HG03521 (cell line): ENCODE measurements around the gene DCANP1.

ENCODE experiments used
- ATAC-seq: cut with Tn5 transposase; IDR thresholded peaks from one replicate; pipeline ENCODE4 v1.9.1; 2021; ENCODE audit warnings: mild to moderate bottlenecking, moderate library complexity; ENCODE audit not compliant: unreplicated experiment

Gene DCANP1

DNA sequence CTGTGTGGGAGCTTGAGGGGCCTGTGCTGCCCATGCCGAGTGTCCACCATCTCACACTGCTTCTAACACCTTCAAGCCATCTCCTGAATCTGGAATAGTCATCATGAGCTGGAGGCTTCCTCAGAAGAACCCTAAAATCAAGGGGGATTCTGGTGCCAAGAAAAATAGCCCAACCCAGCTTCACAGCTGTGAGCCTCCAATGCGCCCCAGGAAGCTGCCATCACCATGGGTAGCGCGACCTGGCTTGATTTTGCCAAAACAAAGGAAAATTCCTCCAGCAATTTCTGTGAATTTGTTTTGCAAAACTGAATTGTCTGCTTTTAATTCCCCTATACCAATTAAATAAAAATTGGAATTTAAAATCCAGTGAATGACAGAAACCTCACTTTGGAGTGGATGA, 11.2 kb upstream of the DCANP1 start:
- no peak for ATAC-seq

DNA sequence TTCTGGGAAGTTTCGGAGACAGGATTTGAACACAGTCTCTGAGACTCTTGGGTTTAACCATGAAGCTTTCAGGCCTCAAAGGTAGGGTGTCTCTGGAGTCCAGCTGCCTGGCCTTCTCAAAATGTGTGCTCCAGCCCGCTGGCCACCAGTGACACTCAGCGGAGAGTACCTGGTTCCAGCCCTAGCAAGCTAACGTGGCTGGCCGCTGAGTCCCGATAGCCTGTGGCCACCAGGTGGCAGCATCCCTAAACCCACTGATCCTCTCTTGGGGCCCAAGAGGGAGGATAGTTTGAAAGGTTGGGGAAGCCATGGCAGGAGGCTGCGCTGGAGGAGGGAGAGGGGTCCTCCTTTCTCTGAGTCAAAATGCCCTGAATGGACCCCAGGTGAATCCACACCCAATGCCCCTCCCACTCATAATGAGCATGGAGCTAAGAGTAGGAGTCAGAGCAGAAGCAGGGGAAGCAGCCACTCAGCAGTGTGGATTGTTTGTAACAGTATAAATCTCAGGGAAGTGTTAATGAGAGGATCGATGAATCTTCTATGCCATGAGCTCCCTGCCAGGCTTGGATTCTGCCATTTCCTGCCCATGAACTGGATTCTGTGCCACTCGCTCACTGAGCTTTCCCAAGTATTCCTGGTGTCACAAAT, 10.4 kb upstream of the DCANP1 start:
- ATAC-seq, result peak; percentile 65

DNA sequence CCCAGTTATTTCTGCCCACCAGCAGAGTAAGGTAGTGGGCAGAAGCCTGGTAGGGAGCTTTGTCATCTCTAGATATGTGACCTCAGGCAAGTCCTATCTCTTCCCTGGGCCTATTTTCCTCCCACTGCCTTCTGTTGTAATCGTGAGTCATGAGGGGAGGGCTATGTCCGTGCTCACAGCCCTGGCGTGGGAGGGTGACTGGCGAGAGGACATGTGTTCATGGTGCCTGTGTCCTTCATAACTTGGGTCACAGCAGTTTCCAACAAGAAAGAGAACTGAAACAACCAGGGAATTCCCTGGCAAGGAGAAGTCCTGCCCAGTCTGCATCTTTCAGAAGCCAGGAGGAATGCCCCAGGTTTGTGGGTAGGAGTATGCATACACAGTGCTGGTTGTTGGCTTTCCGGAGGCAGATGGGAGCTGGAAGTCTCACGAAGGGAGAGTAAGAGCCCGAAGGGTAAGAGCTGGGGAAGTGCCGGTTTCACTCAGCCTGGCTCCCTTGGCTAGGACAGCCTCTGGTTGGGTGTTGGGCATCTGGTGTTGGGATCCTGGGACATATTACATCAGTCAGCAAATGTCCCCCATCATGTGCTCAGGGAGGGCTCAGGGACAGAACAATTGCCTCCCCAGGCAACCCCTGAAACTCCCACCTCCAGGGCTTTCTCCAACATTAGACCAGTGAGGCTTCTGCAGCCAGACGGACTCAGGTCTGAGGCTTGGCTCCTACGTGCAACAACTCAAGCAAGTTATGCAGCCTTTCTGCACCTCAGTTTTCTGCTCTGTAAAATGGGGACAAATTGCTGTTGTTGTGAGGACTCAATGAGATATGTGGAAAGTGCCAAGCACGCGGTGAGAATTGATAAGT, 9.3 kb upstream of the DCANP1 start:
- ATAC-seq, result peak; percentile 34

DNA sequence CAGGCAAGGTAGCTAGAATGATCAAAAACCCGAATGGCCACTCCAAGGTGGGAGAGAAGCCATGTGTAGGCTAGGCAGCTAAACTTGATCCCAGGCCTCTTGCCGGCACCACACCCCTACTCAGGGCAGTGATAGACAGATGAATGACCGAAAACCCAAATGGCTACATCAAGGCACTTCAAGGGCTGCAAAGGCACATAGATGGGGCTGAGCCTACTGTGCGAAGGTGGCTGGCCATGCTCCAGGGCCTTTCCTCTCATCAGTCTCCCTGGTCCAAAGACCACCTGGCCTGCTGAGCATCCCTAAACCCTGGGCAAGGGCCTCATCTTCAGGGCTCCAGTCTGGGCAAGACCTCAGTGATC, 8.7 kb upstream of the DCANP1 start:
- no peak for ATAC-seq

DNA sequence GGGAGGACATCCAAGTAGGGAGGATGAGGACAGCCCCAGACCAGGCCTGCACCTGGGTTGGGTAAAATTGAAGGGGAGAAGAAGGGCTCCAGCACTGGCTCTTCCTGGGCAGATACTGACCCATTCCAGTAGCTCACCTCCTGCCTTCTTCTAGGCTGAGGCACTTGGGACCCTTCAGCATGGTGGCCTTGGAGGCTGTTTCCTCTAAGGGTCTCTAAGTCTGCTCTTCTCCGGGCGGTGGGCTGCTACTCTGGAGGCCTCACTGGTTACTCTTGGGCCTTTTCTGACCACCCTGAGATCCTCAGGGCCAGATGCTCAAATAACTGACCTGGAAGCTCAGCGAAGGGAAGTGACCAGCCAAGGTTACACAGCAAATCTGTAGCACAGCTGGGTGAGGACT, 7.8 kb upstream of the DCANP1 start:
- no peak for ATAC-seq

DNA sequence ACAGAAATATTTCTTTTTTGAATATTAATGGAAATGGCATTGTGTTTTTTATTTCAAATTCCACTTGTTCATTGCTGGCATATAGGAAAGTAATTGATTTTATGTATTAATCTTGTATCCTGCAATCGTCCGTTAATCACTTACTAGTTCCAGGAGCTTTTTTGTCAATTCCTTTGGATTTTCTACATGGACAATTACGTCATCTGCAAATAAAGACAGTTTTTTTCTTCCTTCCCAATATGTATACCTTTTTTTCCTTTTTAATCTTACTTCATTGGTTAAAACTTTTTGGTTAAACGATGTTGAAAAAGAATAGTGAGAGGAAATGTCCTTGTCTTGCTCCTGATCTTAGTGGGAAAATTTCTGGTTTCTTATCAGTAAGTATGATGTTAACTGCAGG, 6.5 kb upstream of the DCANP1 start:
- ATAC-seq, result no peak

DNA sequence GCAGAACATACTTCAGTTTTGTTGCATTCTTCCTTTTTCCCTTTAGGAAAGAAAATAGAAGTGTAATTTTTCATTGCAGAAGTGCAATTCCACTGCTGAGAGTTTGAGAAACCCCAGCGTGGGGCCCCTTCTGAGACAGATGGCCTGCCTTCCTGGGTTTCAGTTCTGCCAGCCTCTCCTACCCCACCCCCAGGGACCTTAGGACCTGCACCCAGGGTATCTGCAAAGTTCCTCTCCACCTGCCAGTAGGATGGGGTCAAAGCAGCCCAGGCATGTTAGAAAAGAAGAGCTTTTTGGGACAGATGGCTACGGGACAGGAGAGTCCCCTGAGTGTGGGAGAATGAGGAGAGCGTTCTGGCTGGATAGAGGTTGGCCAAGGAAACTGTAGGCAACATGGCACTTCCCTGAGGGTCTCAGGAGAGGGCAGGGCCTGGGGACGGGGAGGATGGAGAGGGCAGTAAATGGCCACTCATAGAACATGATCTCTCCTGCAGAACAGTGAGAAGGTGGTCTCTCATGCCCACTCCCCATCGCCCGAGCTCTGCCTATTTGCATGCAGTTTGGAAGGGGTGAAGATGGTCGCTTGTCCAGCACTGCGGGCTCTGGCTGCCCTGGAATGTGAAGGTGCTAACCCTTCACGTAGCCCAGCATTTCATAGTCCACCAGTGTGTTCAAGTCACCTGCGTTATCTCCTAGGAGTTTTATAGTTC, 5.3 kb upstream of the DCANP1 start, which contains the start of gene TIFAB:
Gene TIFAB (minus strand): TSS at position 31 of the 710 bp plus-strand sequence. CDS start 2,412 bp downstream, outside the sequence.
- no peak for ATAC-seq

DNA sequence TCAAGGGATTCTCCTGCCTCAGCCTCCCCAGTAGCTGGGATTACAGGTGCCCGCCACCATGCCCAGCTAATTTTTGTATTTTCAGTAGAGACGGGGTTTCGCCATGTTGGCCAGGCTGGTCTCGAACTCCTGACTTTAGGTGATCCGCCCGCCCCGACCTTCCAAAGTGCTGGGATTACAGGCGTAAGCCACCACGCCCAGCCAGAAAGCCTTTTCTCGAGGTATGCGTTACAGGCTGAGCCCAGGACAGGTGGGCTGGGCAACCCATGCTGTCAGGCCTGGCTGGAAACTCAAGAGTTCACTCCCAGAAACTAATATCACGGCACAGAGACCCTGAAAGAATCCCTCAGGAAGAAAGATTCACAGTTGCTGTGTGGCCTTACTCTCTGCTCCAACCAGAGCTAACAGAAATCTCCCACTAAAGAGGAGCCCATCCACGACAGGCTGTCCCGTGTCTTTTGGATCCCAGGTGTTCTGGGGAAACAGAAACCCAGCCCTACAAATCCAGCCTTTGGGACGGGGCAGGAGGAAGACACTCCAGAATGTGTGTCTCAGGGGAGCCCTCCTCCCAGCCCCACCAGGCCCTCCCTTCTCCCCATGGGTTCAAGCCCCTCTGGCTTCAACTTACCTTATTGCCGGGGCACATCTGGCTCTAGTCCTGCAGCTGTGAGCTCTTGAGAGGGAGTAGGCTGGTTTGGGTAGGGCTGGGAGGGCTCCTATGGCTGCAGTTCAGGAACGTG, 4.6 kb upstream of the DCANP1 start:
- ATAC-seq, result no peak

DNA sequence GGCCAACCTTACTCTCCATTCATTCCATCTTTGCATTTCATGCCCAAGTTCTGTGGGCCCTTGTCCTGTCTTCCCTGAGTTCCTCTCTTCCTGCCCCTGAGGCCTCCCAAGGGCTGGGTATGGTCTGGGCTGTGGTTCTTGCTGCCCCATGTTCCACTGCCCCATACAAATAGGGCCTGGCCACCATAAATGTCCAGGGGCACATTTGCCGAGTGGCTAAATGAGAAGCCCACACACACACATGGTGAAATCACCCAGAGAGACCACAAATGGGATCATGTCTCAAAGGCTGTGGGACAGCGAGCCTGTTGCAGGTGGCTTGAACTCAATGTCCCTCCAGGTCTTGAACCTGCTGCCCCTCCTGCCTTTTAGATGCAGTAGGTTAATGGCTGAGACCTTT, 3.8 kb upstream of the DCANP1 start:
- ATAC-seq, result no peak

DNA sequence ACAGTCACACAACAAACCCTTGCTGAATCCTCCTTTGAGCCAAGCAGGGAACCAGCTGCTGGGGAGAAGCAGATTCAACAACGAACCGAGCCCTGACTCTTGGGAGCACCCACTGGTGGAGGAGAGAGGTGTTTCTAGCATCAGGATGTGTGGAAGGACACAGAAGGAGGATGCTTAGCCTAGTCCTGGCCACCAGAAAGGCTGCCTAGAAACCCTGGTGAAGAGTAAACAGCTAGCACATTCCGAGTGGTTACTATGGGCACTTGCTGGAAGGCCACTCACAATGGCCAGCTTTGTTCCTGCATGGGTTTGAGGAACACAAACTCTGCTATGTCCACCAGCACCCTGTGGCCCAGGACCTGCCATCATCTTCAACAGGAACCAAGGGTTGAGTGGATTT, 3.2 kb upstream of the DCANP1 start:
- no peak for ATAC-seq

DNA sequence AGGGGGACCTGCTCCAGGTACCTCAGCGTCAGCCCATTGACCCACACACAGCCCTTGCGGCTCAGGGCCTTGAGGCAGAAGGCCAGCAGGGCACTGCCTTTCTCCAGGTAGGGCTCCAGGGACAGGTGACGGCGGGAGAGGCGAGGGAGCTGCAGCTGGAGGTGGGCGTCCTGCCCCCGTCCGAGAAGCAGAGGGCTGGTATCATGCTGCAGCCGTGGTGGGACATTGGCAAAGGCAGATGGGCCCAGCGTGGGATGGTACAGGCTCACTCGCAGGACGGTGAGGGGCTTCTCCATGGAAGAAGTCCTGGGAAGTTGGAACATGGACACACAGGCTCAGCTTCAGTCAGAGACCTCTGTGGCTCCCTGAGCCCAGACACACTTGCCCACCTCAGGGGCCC, 2.5 kb upstream of the DCANP1 start:
- ATAC-seq, result no peak

DNA sequence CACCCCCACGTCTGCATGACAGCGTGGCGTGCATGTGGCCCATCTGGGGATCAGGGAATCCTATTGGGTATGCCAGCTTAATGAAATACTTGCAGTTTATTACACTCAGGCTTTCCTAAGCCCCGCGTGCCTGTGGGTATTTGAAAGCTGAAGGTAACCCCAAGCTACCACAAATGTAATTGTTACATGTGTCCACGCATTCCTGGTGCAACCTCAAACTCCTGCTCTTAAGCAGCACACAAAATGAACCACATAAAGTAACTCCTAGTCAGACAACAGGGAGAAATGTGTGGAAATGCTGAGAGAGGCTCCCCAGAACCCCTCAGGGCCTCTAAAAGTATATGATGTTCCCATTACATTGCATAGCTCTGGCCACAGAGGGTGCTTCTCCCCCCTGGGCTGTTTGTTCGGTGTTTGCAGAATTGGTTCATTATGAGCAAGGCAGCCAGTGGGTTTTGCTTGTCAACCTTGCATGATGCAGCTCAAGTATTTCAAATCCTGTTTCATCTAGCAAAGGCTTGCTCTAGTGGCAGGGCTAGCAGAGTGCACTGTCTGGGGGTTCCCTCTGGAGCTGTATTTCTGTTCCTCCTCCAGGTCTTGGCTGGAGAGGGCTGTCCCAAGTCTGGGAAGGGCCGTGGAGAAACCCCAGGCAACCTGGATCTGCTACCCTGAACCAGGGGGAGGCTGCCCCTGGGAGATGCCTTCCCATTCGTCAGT, 1.8 kb upstream of the DCANP1 start:
- ATAC-seq, result no peak

DNA sequence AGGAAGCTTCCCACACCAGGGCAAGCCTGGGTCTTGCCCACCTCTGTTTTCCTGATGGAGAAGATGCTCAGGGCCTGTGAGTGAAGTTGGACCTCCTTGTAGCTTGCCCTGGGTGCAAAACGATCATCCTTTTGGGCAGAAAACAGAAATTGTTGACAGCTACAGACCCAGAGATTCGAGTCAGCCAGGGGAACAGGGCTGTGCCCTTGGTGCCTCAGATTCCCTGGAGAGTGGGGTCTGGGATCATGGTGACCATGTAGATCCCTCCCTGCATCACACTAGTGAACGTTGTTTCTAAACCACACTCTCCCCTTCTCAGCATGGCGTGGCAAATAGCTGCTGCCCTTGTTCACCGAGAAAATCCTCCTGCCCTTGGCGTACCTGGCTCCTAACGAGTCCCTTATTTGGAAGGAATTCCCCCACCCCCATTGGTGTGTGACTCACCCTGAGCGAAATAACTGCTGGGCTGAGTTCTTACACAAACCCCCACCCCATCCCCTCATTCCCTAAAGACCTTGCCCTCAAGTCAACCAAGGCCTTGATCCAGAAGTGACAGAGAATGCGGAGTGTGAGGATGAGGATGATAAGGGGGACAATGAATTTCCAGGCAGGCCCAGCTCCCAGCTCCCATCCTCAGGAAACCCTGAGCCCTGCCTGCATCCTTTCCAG, 1.1 kb upstream of the DCANP1 start:
- ATAC-seq, result no peak

DNA sequence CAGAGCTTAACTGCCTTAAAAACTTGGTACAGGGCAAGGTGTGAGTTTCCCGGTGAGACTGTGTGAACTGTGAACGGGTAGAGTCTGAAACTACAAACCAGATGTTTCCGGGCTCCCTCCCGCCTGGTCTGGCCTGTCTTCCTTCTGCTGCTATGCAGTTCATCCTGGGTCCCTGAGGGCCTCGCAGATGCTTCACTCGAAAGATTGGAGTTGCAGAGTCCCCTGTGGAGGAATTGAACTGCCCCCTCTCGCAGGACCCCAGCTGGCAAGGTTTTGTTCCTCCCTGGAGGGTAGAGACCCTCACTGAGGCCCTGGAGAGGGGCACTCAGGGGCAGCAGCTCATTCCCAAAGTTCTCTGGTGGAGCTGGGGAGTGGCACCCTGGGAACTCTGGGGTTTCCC, 533 bp downstream of the DCANP1 start:
- no peak for ATAC-seq

DNA sequence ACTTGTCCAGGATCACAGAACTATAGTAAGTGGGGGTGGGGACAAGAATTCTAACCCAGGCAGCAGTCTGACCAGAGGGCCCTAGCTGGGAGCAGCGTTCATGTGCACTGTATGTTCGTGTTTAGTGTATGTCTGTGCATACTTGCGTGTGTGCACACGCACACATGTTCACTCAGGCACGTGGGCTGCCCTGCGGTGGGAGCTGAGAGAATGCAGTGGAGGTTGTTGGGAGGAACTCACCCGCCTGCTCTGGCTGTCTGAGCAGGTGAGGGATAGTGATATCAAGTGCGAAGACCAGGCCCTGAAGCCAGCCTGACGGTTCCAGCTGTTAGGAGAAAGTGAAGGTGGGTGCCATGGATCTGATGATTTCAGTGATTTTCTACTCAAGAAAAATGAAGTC, 942 bp downstream of the DCANP1 start:
- ATAC-seq, result no peak

DNA sequence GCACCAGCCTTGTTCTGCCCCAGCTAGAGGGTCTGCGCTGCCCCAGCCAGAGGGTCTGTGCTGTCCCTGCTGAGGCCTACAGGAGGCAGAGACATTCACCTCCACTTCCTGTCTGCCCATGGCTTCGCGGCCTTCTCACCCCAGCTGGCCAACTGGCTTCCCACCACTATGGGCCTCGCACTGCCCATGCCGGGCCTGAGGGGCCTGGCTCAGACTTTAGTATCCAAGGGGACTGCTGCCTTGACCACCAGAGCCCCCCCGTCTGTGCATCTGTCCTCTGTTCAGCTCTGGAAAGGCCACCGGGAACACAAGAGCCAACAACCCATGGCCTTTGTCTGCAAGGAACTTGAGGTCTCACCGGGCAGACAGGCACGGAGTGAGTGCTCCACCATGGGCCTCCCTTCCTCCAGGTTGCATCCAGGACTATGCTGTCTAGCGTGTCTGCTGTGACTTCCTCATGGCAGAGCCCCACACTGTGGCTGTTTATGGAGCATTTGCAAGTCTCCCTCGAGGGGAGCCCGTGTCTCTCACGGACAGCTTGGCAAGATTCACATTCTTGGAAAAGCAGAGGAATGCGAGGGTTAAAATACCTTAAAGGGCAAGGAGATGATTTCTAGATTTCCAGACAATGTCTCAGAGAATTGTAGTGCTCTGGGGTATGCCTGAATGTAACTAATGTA, 1.7 kb downstream of the DCANP1 start:
- no peak for ATAC-seq

DNA sequence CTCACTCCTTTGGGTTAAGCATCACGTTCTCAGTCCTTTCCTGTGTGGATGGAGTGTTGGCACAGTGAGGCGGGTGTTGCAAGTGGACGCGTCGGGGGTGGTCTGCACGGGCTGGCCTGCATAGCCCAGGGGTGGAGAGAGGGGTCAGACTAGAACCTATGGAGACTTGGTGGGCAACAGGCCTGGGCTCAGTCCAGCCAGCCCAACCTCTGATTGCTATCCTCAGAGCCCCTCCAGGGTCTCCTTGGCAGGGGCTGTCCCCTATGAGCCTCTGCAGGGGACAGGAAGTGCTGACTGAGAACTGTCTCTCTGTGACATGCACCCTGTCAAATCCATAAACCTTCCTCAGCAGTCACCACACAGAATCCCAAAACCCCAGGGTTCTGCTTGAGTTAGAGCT, 2.3 kb downstream of the DCANP1 start:
- ATAC-seq, result no peak

DNA sequence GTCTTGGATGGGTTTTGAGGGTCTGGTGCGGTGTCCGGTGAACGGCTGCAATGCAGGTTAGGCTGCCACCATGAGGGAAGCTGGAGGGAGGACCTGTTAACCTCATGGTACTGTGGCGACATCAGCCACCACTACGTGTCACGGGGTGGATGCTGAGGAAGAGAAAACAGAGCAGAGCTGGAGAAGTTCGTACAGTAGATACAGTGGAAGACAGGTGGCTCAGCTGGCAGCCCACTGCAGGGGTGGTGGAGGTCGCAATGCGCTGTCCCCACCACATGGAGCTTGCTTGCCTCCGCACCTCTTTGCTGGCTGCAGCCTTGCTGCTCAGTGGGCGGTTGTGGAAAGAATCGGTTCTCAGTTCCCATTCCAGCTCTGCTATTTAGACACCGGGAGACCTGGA, 2.8 kb downstream of the DCANP1 start:
- ATAC-seq, result no peak

DNA sequence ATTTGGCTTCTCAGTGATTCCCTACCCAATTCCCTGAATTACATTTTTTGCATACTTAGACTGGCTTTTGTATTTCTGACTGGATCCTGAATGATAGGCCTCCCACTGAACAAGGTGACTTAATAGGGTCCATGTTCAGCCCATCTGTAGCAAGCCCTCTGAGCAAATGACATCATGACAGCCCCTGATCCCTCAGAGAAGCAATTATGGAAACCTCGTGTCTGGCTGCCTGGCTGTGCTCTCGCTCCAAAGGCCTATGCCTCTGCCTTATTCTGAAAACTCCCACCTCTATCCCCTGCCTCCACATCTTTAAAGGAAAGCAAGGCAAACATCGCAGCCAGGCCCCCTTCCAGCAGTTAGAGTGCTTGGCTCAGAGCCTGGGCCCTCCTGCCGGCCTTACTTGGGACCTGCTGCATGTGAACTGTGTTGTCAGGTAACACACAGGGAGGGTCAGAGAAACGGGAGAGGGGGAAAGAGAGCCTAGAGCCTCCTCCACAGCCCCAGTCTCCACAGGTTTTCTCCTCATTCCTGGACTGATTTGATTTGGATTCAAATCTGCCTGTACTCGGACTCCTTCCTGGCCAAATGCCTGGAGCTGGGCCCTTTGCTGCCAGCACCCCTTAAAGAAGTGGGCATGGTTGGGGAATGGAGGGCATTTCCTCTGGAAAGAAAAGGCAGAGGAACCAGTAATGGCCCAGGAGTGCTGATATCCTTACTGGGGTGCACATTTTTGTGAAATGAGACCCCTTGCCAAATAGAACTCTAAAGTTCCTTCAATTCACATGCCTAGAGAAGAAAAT, 3.8 kb downstream of the DCANP1 start:
- ATAC-seq, result no peak
